ENCODE data around the gene GRN. TPM values are rescaled to one million over a fixed set of nuclear protein-coding genes. Genes with fewer than 3 reads are reported as not detected.

Gene GRN
- total RNA-seq, 1 experiment from 2014 or later = 127 TPM

DNA sequence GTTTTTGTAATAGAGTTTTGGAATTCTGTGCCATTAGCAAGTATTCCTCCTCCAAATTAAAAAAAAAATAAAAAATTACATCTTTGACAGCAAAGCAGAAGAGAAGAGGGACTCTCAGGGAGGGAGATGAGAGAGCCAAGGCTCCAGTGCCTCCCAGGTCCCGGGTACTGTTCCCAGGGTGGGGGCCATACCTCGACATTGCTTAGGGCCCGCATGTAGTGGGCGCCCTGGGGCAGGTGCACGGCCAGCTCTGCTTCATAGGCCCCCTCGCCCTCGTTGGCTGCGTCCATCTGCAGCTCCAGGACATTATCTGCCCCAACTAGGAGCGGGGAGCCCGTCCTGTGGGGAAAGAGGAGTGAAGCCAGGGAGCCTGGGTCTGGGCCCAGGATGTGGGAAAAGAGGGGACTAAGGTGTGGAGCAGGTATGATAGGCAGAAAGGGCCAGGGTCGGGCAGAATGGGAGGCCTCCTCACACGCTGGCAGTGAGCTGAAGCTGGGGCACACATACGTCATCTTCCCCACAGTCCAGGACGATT is 33.1 kb downstream of the GRN start:
- no peak overlapping the region for H3K9ac ChIP-seq (ENCODE audit: extremely low read depth, insufficient read length, low read length)
- Mint-ChIP-seq H3K9me3 (no peaks in the 10 kb centered on the region; a peak in 1 of 5 replicates), H3K36me3 (ENCODE audit: insufficient read depth in 1 of 3, low read depth in 3 of 3) (peaks cover 0 to 4% (median 0%) of the 10 kb centered on the region in 3 experiments; a peak in 1 of 7 replicates), H3K27me3 (ENCODE audit: low read depth) (peaks cover 19% of the 10 kb centered on the region), H3K4me3 (no peak overlapping the region), H3K4me1 (peaks cover 7 to 26% of the 10 kb centered on the region in 2 experiments), H3K27ac (no peak overlapping the region; a peak in 1 of 7 replicates)
- H3K18ac ChIP-seq (ENCODE audit: insufficient read length, low read depth, low read length) = no peak overlapping the region
- DNase-seq = no peak
- TF ChIP-seq, protein P1, sequence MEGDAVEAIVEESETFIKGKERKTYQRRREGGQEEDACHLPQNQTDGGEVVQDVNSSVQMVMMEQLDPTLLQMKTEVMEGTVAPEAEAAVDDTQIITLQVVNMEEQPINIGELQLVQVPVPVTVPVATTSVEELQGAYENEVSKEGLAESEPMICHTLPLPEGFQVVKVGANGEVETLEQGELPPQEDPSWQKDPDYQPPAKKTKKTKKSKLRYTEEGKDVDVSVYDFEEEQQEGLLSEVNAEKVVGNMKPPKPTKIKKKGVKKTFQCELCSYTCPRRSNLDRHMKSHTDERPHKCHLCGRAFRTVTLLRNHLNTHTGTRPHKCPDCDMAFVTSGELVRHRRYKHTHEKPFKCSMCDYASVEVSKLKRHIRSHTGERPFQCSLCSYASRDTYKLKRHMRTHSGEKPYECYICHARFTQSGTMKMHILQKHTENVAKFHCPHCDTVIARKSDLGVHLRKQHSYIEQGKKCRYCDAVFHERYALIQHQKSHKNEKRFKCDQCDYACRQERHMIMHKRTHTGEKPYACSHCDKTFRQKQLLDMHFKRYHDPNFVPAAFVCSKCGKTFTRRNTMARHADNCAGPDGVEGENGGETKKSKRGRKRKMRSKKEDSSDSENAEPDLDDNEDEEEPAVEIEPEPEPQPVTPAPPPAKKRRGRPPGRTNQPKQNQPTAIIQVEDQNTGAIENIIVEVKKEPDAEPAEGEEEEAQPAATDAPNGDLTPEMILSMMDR (conservative IDR thresholded peaks at IDR 0.05) = no peak
- no peak overlapping the region for H4K5ac ChIP-seq (ENCODE audit: insufficient read length, low read depth, low read length)
- H3K23ac ChIP-seq (ENCODE audit: insufficient read length, low read depth, low read length) = no peak overlapping the region
- H4K20me1 ChIP-seq (ENCODE audit: control insufficient read depth, insufficient read depth, insufficient read length) = no peaks in the 10 kb centered on the region
- no peak overlapping the region for H3K4me2 ChIP-seq (ENCODE audit: insufficient read depth, insufficient read length, low read length)
- no peak overlapping the region for H3K27ac ChIP-seq (ENCODE audit: insufficient read length, low read depth, low read length)
- H3K27me3 ChIP-seq (ENCODE audit: insufficient read depth, low read length) = peaks cover 2% of the 10 kb centered on the region; the same call in 1 of the 2 replicates
- H3K4ac ChIP-seq (ENCODE audit: low read depth, low read length) = no peak overlapping the region
- no peak overlapping the region for H2BK5ac ChIP-seq (ENCODE audit: insufficient read length, low read length)
- no peak overlapping the region for H2BK15ac ChIP-seq (ENCODE audit: low read depth, low read length)
- H3K14ac ChIP-seq (ENCODE audit: insufficient read depth, low read length) = no peak overlapping the region
- WGBS (ENCODE audit: extremely low coverage, insufficient read length, low lambda C conversion rate) = no CpG with 5 or more reads among the region's 14 CpGs
- no peak overlapping the region for H3T11ph ChIP-seq (ENCODE audit: low read length)
- H3K4me1 ChIP-seq (ENCODE audit: insufficient read depth, low read length) = peaks cover 8% of the 10 kb centered on the region
- no peak overlapping the region for H2BK20ac ChIP-seq (ENCODE audit: low read depth, low read length, poor library complexity, severe bottlenecking)
- peaks cover 5% of the 10 kb centered on the region for H3K23me2 ChIP-seq (ENCODE audit: insufficient read length, low read depth, low read length, poor library complexity, severe bottlenecking)
- no peak overlapping the region for H3K56ac ChIP-seq (ENCODE audit: insufficient read length, low read depth, low read length)
- no peaks in the 10 kb centered on the region for H3K9me3 ChIP-seq (ENCODE audit: control insufficient read depth, low read depth, low read length)
- no peak overlapping the region for H4K8ac ChIP-seq (replicated peaks; ENCODE audit: insufficient read length, low read depth, low read length)
- no peak overlapping the region for H2BK120ac ChIP-seq (ENCODE audit: low read depth, low read length, poor library complexity, severe bottlenecking)
- no peaks in the 10 kb centered on the region for H3K79me1 ChIP-seq (ENCODE audit: insufficient read depth, low read depth, low read length, poor library complexity, severe bottlenecking)
- H4K91ac ChIP-seq (ENCODE audit: insufficient read length, low read depth, low read length) = no peak overlapping the region
- no peaks in the 10 kb centered on the region for H3K79me2 ChIP-seq (ENCODE audit: insufficient read depth, low read length)
- H2BK12ac ChIP-seq (ENCODE audit: insufficient read length, low read depth, low read length) = no peak overlapping the region
- no peak overlapping the region for H2AFZ ChIP-seq (ENCODE audit: low read length)
- H2AK5ac ChIP-seq (ENCODE audit: insufficient read length, low read length) = no peak overlapping the region

All from H9 (cell line).